Activated CD4-positive, alpha-beta T cell treated with anti-CD3 and anti-CD28 coated beads for 48 hours (primary cell): ENCODE data around the gene TMEM63C.
"Not testable (repeated sequence)": the region's sequence is repeated elsewhere in the genome, so short reads cannot be mapped to it uniquely, and the experiment has no call there.

ENCODE experiments used
- DNase-seq: peaks from one replicate; pipeline ENCODE4 v3.0.0-alpha.2; 2020

Gene TMEM63C

DNA sequence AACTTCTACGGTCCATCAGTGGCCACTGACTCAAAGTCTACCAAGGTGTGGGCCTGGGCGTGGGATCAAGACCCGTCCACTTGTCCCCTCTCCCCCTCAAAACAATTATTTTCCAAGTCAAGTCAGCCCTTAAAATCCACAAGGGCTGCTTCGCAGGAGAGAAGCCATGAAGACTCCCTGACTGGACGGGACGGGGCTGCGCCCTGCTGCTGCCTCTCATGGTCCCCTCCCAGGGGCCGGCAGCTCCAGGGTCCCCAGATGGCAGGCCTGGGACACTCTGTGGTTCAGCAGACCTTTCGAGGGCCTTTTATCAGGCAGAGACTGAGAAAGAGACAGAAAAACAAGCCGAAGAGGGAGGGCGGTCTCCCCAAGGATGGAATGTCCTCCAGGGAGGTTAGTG is 78.6 kb downstream of the TMEM63C start:
- DNase-seq, result no peak

GRCh38 chr14:77260631-77261030 is 79.0 kb downstream of the TMEM63C start:
- DNase-seq, result no peak

DNA sequence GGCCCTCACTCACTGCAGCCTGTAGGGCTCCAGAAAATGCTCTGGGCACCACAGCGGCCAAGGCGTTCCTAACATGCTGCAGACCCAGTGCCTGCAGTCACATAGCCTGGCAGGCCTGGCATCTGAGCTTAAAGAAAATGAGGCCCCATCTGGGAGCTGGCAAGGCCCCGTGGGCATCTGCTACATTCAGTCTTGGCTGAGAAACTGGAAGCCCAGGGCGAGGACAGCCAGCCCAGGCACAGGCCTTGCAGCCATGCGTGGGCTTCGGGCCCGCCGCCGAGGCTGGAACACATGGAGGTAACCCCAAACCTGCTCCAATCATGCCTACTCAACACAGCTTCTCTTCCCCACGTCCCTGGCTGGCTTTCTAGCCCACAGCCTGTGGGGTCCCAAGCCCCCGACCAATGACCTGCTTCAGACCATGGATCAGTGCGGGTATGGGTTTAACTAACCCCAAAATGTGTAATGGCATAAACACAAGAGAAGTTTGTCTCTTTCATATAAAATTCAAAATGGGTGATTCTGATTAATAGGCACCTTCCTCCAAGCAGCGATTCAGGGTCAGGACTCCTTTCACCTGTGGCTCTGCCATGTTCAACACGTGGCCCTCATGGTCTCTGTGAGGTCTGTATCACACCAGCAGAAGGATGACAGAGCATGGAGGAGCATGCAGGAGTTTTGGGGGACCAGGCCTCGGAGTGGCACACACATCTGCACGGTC is 83.0 kb downstream of the TMEM63C start:
- no peak for DNase-seq

- no peak for DNase-seq
Observed at GRCh38 chr14:77265187-77265515, 83.6 kb downstream of the TMEM63C start.

- DNase-seq, result no peak
Observed at GRCh38 chr14:77265561-77266335, 84.2 kb downstream of the TMEM63C start.

GRCh38 chr14:77266336-77266735 is 84.7 kb downstream of the TMEM63C start:
- DNase-seq, result no peak

DNA sequence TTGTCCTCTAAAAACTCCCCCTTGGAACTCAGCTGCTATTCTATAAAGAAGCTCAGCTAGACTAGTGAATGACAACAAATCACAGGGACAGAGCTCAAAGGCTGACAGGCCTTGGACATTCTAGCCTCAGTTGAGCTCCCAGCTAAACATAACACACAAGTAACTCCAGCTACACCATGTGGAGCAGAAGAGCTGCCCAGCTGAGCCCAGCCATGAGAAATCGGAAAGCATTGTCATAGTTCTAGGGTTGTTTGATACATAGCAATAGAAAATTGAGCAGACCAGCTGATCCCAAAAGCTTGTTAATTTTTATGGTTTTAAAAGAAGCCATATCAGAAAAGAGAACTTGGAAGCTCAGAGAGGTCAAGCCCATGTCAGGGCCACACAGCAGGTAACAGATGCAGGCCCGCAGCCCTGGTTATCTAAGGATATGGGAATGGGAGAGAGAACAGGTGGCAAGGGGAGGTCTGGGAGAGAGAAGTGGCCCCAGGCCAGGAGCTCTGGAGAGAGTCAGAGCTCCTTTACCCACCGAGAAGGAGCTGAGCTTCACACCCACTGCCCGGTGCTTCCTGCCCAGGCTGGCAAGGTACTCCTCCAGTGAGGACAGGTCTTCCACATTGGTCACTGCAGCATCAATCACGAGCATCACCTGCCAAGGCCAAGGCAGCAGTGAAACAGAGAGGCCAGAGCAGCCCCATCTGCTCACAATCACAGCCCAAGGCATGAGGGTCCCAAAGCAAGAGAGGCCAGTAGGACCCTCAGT is 86.5 kb downstream of the TMEM63C start:
- DNase-seq, result no peak

GRCh38 chr14:77268989-77269600 is 87.5 kb downstream of the TMEM63C start:
- DNase-seq, result no peak

GRCh38 chr14:77270361-77271112 is 88.9 kb downstream of the TMEM63C start:
- no peak for DNase-seq

GRCh38 chr14:77271113-77271710 is 89.6 kb downstream of the TMEM63C start, which contains the start of gene NGB:
TSS of gene NGB (minus strand) at chr14:77271206. CDS start at chr14:77270937, 269 bp downstream.
- DNase-seq, result no peak

GRCh38 chr14:77272261-77272660 is 90.7 kb downstream of the TMEM63C start:
- no peak for DNase-seq

GRCh38 chr14:77273796-77274195 is 92.2 kb downstream of the TMEM63C start:
- DNase-seq, result no peak

DNA sequence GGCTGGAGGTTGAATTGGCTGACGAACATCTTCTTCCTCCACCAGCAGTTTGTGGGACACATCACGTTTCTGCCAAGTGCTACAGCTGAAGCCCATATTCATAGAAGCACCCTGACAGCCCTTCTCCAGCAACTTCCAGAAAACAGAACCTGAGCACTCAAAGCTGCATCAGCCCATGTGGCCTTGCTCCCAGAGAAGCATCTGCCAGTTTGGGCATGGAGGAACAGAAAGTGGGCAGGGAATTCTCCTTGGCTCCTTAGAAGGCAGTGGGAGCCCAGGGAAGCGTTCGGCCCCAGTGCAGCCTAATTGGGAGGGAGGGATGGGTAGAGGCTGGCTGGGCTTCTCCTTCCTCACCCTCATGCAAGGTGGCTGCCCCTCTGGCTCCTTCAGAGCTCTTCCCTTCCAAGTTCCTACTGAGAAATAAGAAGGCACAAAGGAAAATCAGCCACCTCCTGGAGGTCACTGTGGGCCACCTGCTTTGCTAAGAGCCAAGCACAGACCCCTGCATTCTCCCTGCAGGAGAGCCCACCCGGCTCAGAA is 93.5 kb downstream of the TMEM63C start:
- DNase-seq, result no peak

DNA sequence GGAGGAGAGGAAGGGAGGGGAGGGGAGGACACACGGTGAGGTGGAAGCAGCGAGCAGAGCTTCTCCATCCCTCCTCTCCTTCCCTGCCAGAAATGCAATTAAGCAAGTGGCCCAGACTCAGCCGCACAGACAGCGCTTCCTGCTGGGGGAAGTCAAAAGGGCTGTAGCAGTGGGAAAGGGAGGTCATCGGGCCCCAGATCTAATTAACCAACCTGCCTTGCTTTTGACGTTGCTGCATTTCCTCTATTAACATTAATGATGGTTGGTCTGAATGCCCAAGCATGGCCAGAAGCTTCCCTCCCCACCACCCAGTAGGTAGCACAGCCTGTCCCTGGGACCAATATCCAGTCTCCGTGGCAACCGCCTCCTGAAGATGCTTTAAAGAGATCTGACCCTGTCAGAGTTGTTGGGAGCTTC is 94.0 kb downstream of the TMEM63C start:
- DNase-seq, result no peak

- DNase-seq, result no peak
Observed at GRCh38 chr14:77276295-77276935, 94.8 kb downstream of the TMEM63C start.

- DNase-seq, result no peak
Observed at GRCh38 chr14:77276959-77277358, 95.4 kb downstream of the TMEM63C start.

DNA sequence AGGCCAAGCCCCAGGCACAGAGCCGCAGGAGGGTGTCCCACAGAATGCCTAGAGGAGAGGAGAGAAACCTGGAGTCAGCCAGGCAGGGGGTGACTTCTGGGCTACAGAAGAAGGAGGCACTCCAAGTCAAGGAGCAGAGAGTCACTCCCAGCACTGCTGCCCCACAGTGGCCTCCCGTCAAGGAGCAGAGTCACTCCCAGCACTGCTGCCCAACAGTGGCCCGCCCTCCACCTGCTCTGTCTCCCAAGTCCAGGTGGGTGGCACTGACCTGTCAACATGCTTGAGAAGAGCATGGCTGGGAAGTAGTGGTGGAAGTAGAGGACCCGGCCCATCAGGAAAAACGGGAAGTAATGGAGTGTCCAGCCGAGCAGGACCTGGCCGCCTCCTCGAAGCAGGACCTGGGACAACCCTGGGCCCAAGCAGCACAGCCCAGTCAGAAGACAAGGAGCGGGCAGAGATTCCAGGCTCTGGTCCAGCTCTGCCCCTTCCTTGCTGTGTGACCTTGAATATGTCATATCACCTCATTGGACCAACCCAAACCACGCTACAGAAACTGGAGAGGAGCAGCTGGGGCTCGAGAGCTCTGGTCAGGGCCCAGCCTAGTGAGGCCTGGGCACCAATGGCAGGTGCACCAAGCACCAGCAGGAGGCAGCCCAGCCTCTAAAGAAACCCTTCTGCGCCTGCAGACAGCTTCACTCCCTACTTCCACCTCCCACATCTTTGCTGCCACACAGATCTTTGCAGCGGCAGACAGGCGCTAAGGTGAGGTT is 97.0 kb downstream of the TMEM63C start:
- no peak for DNase-seq

DNA sequence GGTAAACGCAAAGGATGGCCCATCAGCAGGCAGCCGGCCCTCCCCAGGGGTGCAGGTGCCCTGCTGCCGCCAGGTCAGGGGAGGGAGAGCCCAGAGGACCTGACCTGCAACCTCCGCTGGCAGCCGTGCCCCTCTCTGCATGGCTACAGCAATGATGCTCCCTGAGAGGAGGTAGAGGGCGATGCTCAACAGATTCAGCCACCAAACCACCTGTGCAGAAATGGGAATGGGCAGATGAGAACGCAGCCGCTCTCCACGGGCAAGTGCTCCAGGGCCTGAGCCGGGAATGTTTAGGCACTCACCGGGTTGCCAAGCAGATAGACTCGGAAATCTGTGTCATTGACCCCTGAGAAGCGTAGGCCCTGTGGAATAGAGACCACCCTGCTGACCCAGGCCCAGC is 98.1 kb downstream of the TMEM63C start:
- DNase-seq, result no peak

- not testable (repeated sequence) for DNase-seq
Observed at GRCh38 chr14:77280921-77281320, 99.3 kb downstream of the TMEM63C start.

DNA sequence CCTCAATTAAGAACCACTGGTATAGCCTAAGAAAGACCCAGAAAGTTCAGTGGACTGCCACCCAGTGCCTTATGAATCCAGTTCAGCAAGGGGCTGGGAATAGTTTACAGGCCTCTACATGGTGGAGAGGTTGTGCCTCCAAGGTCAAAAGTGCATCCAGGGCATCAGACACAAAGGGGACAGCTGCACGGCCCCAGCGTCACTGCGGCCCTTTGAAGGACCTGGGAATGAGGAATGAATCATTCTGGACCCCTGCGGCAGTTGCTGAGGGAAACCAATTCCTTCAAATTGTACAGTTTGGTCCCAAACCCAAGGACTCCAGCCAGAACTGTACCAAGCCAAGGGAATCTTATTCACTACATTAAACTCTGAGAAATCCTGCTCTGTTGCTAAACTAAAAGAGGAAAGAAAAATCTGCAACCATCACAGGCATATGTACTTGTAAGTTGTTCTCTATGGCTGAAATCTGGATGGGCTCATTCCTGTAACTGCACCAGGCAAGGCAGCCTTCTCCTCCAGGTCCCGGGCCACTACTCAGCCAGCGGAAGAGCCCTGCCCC is 100.3 kb downstream of the TMEM63C start:
- DNase-seq, result no peak
